HG02938 (cell line): ENCODE data around the gene DDN.

ENCODE experiments used
- ATAC-seq: cut with Tn5 transposase; IDR thresholded peaks from one replicate; pipeline ENCODE4 v1.9.1; 2021; ENCODE audit warnings: mild to moderate bottlenecking, moderate library complexity; ENCODE audit not compliant: unreplicated experiment

The DDN gene

DNA sequence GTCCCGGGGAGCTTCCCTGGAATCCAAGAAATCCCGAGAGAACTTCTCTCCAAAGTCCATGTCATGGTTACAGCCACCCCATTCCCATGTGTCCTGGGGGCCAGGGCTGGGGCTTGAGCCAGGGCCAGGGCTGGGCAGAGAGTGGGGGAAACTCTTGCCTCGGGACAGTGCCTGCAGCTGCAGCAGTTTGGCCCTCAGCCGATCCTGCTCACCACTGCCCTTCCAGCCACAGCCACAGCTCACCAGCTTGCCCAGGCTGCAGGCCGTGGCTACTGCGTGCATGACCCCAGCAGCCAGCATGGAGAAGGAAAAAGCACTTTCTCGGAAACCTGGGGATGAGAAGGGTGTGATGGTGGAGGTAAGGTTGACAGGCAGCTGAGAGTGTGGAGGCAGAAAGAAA is 31.2 kb downstream of the DDN start:
- no peak for ATAC-seq

GRCh38 chr12:48966177-48966895 is 32.8 kb downstream of the DDN start:
- ATAC-seq, result no peak

GRCh38 chr12:48965298-48965838 is 33.8 kb downstream of the DDN start:
- no peak for ATAC-seq

DNA sequence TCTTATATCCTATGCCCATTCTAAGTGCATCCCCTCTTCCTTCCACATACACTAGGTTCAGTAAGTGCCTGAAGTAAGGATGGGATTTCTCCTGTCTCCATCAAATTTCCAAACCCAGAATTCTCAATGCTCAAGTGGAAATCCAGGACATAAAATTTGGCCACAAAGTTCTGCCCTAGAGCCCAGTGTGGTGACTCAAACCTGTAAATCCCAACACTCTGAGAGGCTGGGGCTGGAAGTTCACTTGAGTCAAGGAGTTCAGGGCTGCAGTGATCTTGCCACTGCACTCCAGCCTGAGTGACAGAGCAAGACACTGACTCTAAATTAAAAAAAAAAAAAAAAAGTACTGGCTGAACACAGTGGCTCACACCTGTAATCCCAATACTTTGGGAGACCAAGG is 37.4 kb downstream of the DDN start:
- ATAC-seq, result no peak

GRCh38 chr12:48961331-48961730 is 37.8 kb downstream of the DDN start:
- ATAC-seq, result no peak

- ATAC-seq, result no peak
Observed at GRCh38 chr12:48960834-48961233, 38.3 kb downstream of the DDN start.

- ATAC-seq, result no peak
Observed at GRCh38 chr12:48958049-48958388, 41.2 kb downstream of the DDN start.

- peak; percentile 81 for ATAC-seq
Observed at GRCh38 chr12:48957141-48958048, 41.8 kb downstream of the DDN start, which contains the start of gene ARF3. ARF3 (minus strand) TSS chr12:48957487; CDS start chr12:48941095, 16,392 bp downstream.

DNA sequence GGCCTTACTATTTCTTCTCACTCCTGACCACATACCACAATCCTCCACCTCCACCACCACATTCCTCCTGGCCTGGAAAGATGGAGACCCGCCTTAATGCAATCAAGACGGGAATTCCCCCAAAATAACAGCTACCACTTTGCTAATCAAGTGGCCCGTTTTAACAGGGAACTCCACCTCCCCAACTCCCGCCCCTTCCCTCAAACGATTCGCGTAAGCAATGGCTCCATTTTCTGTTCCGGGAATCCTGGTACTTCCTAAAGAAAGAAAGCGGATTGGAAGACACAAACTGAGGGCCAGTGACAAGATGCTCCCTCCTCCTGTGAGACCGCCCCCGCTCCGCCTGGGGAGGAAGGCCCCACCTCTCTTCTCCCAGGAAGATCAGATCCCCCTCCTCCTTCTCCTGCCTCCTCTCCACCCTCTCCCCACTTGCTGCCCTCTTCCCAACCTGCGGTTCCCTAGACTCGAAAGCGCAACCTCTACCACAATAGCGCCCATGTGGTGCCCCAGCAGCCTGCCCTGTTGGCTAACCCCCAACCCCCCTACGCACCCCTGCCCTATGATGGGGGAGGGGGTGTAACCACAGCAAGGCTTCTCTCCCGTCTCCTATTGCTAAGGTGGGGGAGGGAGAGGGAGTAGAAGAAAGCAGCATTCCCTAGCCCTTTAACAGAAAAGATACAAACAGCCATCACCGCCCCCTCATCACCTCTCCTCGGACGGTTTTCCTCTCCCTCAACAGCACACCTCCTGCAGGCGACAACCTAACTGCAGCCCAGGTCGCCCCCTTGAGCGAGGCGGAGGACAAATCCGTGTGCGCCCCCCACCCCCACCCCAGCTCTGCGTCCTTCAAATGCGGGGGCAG is 42.7 kb downstream of the DDN start:
- ATAC-seq, result peak; percentile 13

- no peak for ATAC-seq
Observed at GRCh38 chr12:48954841-48955501, 44.2 kb downstream of the DDN start.

DNA sequence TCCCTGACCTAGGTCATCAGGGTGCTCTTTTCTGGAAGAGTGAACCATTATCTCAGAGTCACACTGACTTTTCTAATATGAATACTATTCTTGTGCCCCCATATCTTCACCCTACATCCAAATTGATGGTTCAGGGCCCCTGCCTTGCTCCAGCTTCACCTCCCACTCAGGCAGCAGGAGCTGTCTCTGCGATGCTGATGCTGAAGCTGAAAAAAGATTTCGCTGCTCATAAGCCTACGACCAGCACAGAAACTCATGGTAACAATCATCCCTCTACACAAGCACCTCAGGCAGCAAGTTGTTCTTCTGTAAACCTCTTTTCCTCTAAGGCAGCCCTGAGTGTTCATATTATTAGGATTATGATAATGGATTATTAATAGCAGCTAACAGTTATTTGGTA is 45.1 kb downstream of the DDN start:
- no peak for ATAC-seq

- ATAC-seq, result no peak
Observed at GRCh38 chr12:48952691-48953090, 46.5 kb downstream of the DDN start.

DNA sequence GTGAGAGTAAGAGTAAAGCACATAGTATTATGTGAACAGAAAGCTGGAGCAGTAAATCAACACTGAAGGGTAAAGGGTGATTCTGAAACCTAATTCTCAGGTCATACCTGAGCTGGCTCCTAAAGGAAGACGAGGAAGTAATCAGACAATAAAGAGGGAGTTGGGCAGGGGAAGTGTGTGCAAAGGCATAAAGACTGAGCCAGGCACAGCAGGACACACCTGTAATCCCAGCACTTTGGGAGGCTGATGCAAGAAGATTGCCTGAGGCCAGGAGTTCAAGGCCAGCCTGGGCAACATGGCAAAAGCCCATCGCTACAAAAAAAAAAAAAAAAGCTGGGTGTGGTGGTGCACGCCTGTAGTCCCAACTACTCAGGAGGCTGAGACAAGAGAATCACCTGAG is 51.4 kb downstream of the DDN start:
- no peak for ATAC-seq

GRCh38 chr12:48946943-48947342 is 52.2 kb downstream of the DDN start:
- no peak for ATAC-seq

DNA sequence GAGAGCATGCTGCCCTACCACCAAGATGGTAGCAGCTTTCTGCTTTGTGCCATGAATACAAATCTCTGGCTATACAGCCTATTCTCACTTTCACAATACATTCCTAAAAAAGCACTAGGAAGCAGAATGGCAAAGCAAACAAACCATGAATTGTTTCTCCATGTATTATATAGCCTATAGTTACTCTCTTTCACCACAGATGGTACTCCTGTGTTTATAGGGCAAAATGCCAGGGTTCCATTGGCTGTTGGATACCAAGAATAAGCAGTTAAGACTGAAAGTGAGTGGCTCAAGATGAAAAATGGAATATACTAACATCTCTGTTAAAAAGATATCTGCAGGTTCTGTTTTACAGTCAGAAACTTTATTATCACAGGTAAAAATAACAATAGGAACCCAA is 53.0 kb downstream of the DDN start:
- no peak for ATAC-seq
